Keratinocyte (primary cell): ENCODE results near the gene MTUS2. TPM values are rescaled to one million over a fixed set of nuclear protein-coding genes. Genes with fewer than 3 reads are reported as not detected.

Experiments
- DNase-seq: peaks from one replicate; pipeline ENCODE4 v3.0.0-alpha.2; 2011; ENCODE audit warnings: low read depth, missing footprints, low spot score
- FAIRE-seq: peaks from 2 replicates; lab custom pipeline; 2011; peaks lifted over from hg19 to GRCh38; lab: Jason Lieb, UNC
- H2AFZ ChIP-seq: 2 replicates; pipeline ENCODE4 v1.6.0; 2012; ENCODE audit warnings: low read length, control low read depth, inconsistent platforms; ENCODE audit not compliant: control insufficient read depth
- H3K27ac ChIP-seq: 2 replicates; pipeline ENCODE4 v1.5.1; 2011; ENCODE audit warnings: low read length; ENCODE audit not compliant: control insufficient read depth, insufficient read depth
- H3K27me3 ChIP-seq: 3 replicates; pipeline ENCODE4 v1.6.0; 2011; ENCODE audit warnings: low read length; ENCODE audit not compliant: control insufficient read depth, insufficient read depth; ENCODE audit errors: extremely low read depth
- H3K36me3 ChIP-seq, 2 experiments: 2 replicates in 1 of 2; 3 replicates in 1 of 2; pipeline ENCODE4 v1.5.1; 2011; ENCODE audit warnings: low read length in 2 of 2, mild to moderate bottlenecking in 1 of 2; ENCODE audit not compliant: control insufficient read depth in 2 of 2, insufficient read depth in 2 of 2; ENCODE audit errors: extremely low read depth in 1 of 2
- H3K4me1 ChIP-seq: 3 replicates; pipeline ENCODE4 v1.5.1; 2011; ENCODE audit warnings: low read length; ENCODE audit not compliant: control insufficient read depth, insufficient read depth; ENCODE audit errors: extremely low read depth
- H3K4me2 ChIP-seq: 3 replicates; pipeline ENCODE4 v1.6.0; 2011; ENCODE audit warnings: low read depth, low read length; ENCODE audit not compliant: control insufficient read depth, insufficient read depth; ENCODE audit errors: extremely low read depth
- H3K4me3 ChIP-seq, 3 experiments: fragments of 200-600 bp in 1 of 3; sonication (generic) in 1 of 3; 2 replicates in 2 of 3; 3 replicates in 1 of 3; pipeline ENCODE4 v1.5.1; 2011 to 2016; ENCODE audit warnings: low read length in 3 of 3, mild to moderate bottlenecking in 3 of 3, control low read depth in 2 of 3, inconsistent platforms in 1 of 3, low read depth in 1 of 3, mixed read lengths in 1 of 3, mixed run types in 1 of 3, moderate library complexity in 1 of 3; ENCODE audit not compliant: control insufficient read depth in 2 of 3, insufficient read depth in 2 of 3; ENCODE audit errors: extremely low read depth in 1 of 3
- H3K79me2 ChIP-seq: 2 replicates; pipeline ENCODE4 v1.6.0; 2012; ENCODE audit warnings: low read length; ENCODE audit not compliant: control insufficient read depth, insufficient read depth
- H3K9ac ChIP-seq: 3 replicates; pipeline ENCODE4 v1.6.0; 2011; ENCODE audit warnings: low read length; ENCODE audit not compliant: control insufficient read depth, insufficient read depth; ENCODE audit errors: extremely low read depth
- H3K9me1 ChIP-seq: 3 replicates; pipeline ENCODE4 v1.6.0; 2011; ENCODE audit warnings: low read length; ENCODE audit not compliant: control insufficient read depth, insufficient read depth; ENCODE audit errors: extremely low read depth
- H3K9me3 ChIP-seq: 2 replicates; pipeline ENCODE4 v1.5.1; 2012; ENCODE audit warnings: low read depth, low read length; ENCODE audit not compliant: control insufficient read depth
- H4K20me1 ChIP-seq: 3 replicates; pipeline ENCODE4 v1.6.0; 2011; ENCODE audit warnings: low read length; ENCODE audit not compliant: control insufficient read depth, insufficient read depth; ENCODE audit errors: extremely low read depth
- EZH2 ChIP-seq: IDR thresholded peaks from one replicate; pipeline ENCODE4 v1.6.1; 2012; ENCODE audit warnings: inconsistent platforms, mild to moderate bottlenecking, low read length, moderate library complexity
- dilution Hi-C: fragments of 300-500 bp; cut with MboI; formaldehyde crosslinking; loops from one replicate; pipeline ENCODE4 v1.7.0; 2020; ENCODE audit warnings: low sequenced_read_pairs; ENCODE audit not compliant: extremely low pct_ligation_motif_present
- polyA plus RNA-seq, 5 experiments: library from polyadenylated mRNA; depleted of rRNA in 3 of 5; stranded (reverse) in 3 of 5; stranded (forward) in 1 of 5; unstranded in 1 of 5; fragments of >200 nt; gene quantifications; 1 replicate in 1 of 5; 2 replicates in 3 of 5; 3 replicates in 1 of 5; pipeline versions ENCODE4 v1.2.1 to v1.2.3, GENCODE V29; 2011 to 2012; ENCODE audit warnings: missing spikeins in 2 of 5, low read depth in 1 of 5, low replicate concordance in 1 of 5
- TF ChIP-seq, protein P1 (sequence below), 3 experiments: IDR thresholded peaks in 1 of 3; conservative IDR thresholded peaks in 1 of 3; optimal IDR thresholded peaks in 1 of 3; 2 replicates in 2 of 3; 3 replicates in 1 of 3; pipeline versions ENCODE3 to v1.5.1; 2011; ENCODE audit warnings: low read length in 3 of 3, mild to moderate bottlenecking in 3 of 3, moderate library complexity in 2 of 3, control low read depth in 1 of 3, inconsistent platforms in 1 of 3; ENCODE audit not compliant: insufficient read depth in 2 of 3; ENCODE audit errors: extremely low read depth in 1 of 3

MTUS2 gene
- polyA plus RNA-seq, 1 donor (not counting 4 experiments of a cell fraction or from before 2014, with no cell fraction given): 0.17 TPM

DNA sequence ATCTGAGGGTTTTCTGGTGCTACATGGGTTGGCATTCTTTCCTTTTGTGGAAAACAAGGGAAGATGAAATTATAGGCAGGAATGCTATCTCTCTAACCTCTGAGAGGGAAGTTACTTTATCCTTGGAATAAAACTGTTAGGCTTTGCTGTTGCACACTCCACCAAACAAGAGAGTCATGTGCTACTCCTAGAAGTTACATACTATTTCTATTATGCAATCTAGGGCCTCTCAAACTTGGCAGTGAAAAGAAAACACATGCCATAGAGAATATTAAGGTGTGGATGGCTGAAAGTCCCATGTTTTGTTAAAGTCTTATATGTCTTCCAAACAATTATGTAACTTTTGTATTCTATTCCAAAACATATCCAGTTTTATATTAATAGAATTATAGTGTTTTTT, 407.4 kb downstream of the MTUS2 start:
- no peaks in the 10 kb centered on the region for H3K36me3 ChIP-seq
- DNase-seq (no peak), FAIRE-seq (no peak)
- dilution Hi-C loops: no loop called here
- H3K9me1 ChIP-seq: no peaks in the 10 kb centered on the region
- no peak overlapping the region for H3K4me2 ChIP-seq
- no peak overlapping the region for H3K9ac ChIP-seq
- H3K79me2 ChIP-seq: no peaks in the 10 kb centered on the region
- peaks cover 3% of the 10 kb centered on the region for H3K9me3 ChIP-seq
- no peak overlapping the region for H3K27ac ChIP-seq
- H3K4me3 ChIP-seq: no peak overlapping the region
- no peaks in the 10 kb centered on the region for H3K4me1 ChIP-seq
- no peak overlapping the region for H2AFZ ChIP-seq
- H4K20me1 ChIP-seq: no peaks in the 10 kb centered on the region
- TF ChIP-seq, protein P1, sequence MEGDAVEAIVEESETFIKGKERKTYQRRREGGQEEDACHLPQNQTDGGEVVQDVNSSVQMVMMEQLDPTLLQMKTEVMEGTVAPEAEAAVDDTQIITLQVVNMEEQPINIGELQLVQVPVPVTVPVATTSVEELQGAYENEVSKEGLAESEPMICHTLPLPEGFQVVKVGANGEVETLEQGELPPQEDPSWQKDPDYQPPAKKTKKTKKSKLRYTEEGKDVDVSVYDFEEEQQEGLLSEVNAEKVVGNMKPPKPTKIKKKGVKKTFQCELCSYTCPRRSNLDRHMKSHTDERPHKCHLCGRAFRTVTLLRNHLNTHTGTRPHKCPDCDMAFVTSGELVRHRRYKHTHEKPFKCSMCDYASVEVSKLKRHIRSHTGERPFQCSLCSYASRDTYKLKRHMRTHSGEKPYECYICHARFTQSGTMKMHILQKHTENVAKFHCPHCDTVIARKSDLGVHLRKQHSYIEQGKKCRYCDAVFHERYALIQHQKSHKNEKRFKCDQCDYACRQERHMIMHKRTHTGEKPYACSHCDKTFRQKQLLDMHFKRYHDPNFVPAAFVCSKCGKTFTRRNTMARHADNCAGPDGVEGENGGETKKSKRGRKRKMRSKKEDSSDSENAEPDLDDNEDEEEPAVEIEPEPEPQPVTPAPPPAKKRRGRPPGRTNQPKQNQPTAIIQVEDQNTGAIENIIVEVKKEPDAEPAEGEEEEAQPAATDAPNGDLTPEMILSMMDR (optimal IDR thresholded peaks at IDR 0.05 in 1 of 3, IDR thresholded peaks at IDR 0.05 in 1 of 3, conservative IDR thresholded peaks at IDR 0.05 in 1 of 3; ENCODE audit: extremely low read depth in 1 of 3, insufficient read depth in 2 of 3, low read length in 3 of 3): no peak
- no peak for TF ChIP-seq EZH2
- H3K27me3 ChIP-seq: no peaks in the 10 kb centered on the region

DNA sequence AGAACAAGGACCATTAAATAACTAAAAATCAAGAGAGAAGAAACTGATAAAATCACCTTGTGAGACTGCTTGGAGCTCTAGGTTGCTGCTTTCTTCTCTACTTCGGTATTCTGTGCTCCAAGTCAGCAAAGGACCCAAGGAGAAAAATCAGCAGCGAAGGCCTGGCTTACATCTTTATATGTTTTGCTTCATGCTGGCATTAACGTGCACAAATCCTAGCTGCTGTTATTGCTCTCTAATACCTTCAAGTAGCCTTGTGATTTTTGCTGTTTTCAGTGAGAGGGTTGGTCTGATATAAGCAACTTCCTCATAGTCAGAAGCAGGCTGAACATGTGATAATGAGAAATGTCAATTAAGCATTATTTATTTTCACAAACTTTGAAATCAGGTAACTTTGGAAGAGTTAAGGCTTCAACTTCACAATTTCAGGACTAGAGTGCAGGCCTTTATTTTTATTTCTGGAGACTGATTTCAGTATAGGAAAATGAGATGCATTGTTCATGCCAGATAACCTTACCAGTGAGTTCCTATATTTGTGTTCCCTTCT, 410.2 kb downstream of the MTUS2 start:
- H3K36me3 ChIP-seq: no peaks in the 10 kb centered on the region
- H3K9me1 ChIP-seq: no peaks in the 10 kb centered on the region
- no peak overlapping the region for H2AFZ ChIP-seq
- no peak overlapping the region for H3K27ac ChIP-seq
- H3K4me3 ChIP-seq: no peak overlapping the region
- dilution Hi-C loops: no loop called here
- no peak overlapping the region for H3K9ac ChIP-seq
- no peaks in the 10 kb centered on the region for H3K79me2 ChIP-seq
- H3K9me3 ChIP-seq: no peaks in the 10 kb centered on the region
- no peaks in the 10 kb centered on the region for H3K27me3 ChIP-seq
- no peak overlapping the region for H3K4me2 ChIP-seq
- FAIRE-seq (no peak), DNase-seq (no peak)
- no peaks in the 10 kb centered on the region for H4K20me1 ChIP-seq
- TF ChIP-seq EZH2: no peak
- TF ChIP-seq, protein P1 (optimal IDR thresholded peaks at IDR 0.05 in 1 of 3, IDR thresholded peaks at IDR 0.05 in 1 of 3, conservative IDR thresholded peaks at IDR 0.05 in 1 of 3; ENCODE audit: extremely low read depth in 1 of 3, insufficient read depth in 2 of 3, low read length in 3 of 3): no peak
- no peaks in the 10 kb centered on the region for H3K4me1 ChIP-seq
